SU-DHL-6 (cell line): ENCODE data around the gene SIX5.

Experiments used
- CTCF ChIP-seq: fragments of 200-600 bp; sonication (generic); IDR thresholded peaks from one replicate; pipeline ENCODE4 v1.5.1; 2017; ENCODE audit warnings: antibody characterized with exemption, mild to moderate bottlenecking, low read length, moderate library complexity; ENCODE audit not compliant: insufficient read depth, poor library complexity, severe bottlenecking
- EZH2phosphoT487 ChIP-seq: fragments of 200-600 bp; sonication (generic), shearing (Covaris generic); conservative IDR thresholded peaks from 2 replicates; pipeline ENCODE4 v1.6.1; 2018; ENCODE audit warnings: mild to moderate bottlenecking, antibody characterized with exemption, low read length, moderate library complexity, mixed read lengths

GRCh38 chr19:45767410-45767880, 1.6 kb downstream of the SIX5 start:
- TF ChIP-seq CTCF (no peak), EZH2phosphoT487 (no peak)
